Tibial artery (tissue), 4 donors: ENCODE results near the gene PPP2R1B.

Source experiments
- DNase-seq, 2 donors: peaks; one replicate each; pipeline ENCODE4 v3.0.0-alpha.2; 2019
- H3K27ac ChIP-seq, 2 donors: fragments of 200-600 bp; sonication (generic) in 1 of 2; 1 replicate in 1 of 2; 2 replicates in 1 of 2; pipeline ENCODE4 v1.5.1; 2018 to 2019; ENCODE audit warnings: mild to moderate bottlenecking in 1 of 2
- H3K27me3 ChIP-seq, 2 donors: fragments of 200-600 bp; sonication (generic) in 1 of 2; one replicate each; pipeline versions ENCODE4 v1.5.1 to v1.6.0; 2016 to 2019
- H3K36me3 ChIP-seq, 3 donors: fragments of 200-600 bp; sonication (generic) in 2 of 3; one replicate each; pipeline ENCODE4 v1.5.1; 2016 to 2019; ENCODE audit warnings: mild to moderate bottlenecking in 2 of 3
- H3K4me1 ChIP-seq, 4 donors: fragments of 200-600 bp; sonication (generic) in 2 of 4; 1 replicate in 3 of 4; 2 replicates in 1 of 4; pipeline ENCODE4 v1.5.1; 2016 to 2019
- H3K4me3 ChIP-seq, 2 donors: fragments of 200-600 bp; sonication (generic) in 1 of 2; 1 replicate in 1 of 2; 2 replicates in 1 of 2; pipeline ENCODE4 v1.5.1; 2018 to 2019; ENCODE audit warnings: mild to moderate bottlenecking in 2 of 2
- H3K9me3 ChIP-seq, 3 donors: fragments of 200-600 bp; sonication (generic) in 1 of 3; one replicate each; pipeline ENCODE4 v1.5.1; 2016 to 2019
- intact Hi-C: fragments of 100-400 bp; cut with DNase I; formaldehyde crosslinking; loops from one replicate; pipeline ENCODE4 v1.15.0; 2023; ENCODE audit warnings: low total_unique reads
- TF ChIP-seq, protein P1 (sequence below), 2 experiments: fragments of 200-600 bp in 1 of 2; fragments of 450-650 bp in 1 of 2; IDR thresholded peaks; one replicate each; pipeline ENCODE4 v1.5.1; 2017 to 2019; ENCODE audit warnings: antibody characterized with exemption in 2 of 2, mild to moderate bottlenecking in 1 of 2, moderate library complexity in 1 of 2

Gene PPP2R1B

DNA sequence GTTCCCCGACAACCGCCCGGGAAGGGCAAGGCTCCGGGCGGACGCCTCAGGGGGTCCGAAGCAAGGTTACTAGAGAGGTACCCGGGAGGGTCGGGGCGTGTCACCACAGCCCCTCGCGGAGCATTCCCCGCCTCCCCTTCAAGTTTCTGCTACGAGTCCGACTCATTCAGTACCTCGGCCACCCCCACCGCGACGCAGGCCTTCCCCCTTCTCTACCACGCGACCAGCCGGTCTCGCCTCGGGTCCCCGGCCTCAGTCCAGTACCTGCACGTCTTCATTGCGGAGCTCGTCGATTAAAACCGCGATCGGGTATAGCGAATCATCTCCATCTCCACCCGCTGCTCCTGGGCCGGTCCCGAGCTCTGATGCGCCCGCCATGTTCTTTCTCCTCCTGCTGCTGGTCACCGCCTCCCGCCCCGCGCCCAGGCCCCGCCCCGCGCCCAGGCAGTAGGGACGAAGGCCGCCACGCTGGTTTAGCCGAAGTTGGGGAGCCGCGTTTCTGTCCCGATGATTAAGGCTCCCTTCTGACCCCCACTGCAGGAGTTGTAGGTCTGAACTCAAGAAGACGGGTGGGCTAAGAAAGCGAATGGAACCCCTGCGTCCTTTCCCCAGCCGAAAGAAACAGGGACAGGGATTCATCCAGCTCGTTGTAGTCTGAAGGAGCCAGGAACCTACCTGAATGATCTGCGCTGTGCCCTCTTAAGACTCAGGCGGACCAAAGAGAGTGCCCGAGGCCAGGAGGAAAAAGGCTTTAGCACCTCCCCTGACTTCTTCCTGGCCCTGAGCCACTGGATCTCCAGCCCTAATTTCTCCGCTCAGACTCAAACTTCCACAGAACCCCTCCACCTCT, at the start of gene PPP2R1B:
Gene PPP2R1B (minus strand): TSS at position 406 of the 850 bp plus-strand sequence. CDS start 28 bp downstream, at position 378.
- peak within 1 kb of the TSS; percentile 81 to 84 for H3K4me3 ChIP-seq
- no peaks in the 10 kb centered on the region for H3K9me3 ChIP-seq
- no peaks in the 10 kb centered on the region for H3K27me3 ChIP-seq
- peaks cover 0 to 42% (median 13%) of the 10 kb centered on the region in 4 donors for H3K4me1 ChIP-seq
- TF ChIP-seq, protein P1, sequence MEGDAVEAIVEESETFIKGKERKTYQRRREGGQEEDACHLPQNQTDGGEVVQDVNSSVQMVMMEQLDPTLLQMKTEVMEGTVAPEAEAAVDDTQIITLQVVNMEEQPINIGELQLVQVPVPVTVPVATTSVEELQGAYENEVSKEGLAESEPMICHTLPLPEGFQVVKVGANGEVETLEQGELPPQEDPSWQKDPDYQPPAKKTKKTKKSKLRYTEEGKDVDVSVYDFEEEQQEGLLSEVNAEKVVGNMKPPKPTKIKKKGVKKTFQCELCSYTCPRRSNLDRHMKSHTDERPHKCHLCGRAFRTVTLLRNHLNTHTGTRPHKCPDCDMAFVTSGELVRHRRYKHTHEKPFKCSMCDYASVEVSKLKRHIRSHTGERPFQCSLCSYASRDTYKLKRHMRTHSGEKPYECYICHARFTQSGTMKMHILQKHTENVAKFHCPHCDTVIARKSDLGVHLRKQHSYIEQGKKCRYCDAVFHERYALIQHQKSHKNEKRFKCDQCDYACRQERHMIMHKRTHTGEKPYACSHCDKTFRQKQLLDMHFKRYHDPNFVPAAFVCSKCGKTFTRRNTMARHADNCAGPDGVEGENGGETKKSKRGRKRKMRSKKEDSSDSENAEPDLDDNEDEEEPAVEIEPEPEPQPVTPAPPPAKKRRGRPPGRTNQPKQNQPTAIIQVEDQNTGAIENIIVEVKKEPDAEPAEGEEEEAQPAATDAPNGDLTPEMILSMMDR (IDR thresholded peaks at IDR 0.05) = no peak
- intact Hi-C loops = no loop called here
- peak within 1 kb of the TSS; percentile 78 to 96 for H3K27ac ChIP-seq
- peak; percentile 69 to 83 for DNase-seq
- peaks cover 0 to 32% (median 0%) of the 10 kb centered on the region in 3 donors for H3K36me3 ChIP-seq

GRCh38 chr11:111815489-111815888, 49.3 kb upstream of the PPP2R1B start:
- H3K27me3 ChIP-seq = no peaks in the 10 kb centered on the region
- TF ChIP-seq, protein P1 (IDR thresholded peaks at IDR 0.05) = no peak
- H3K27ac ChIP-seq = peak overlapping the region; percentile 51 to 57
- H3K9me3 ChIP-seq = no peaks in the 10 kb centered on the region
- DNase-seq = no peak
- intact Hi-C loops = no loop called here
- no peak overlapping the region for H3K4me3 ChIP-seq
- H3K4me1 ChIP-seq = peaks cover 0 to 31% (median 8%) of the 10 kb centered on the region in 4 donors
- peaks cover 0 to 6% (median 0%) of the 10 kb centered on the region in 3 donors for H3K36me3 ChIP-seq

GRCh38 chr11:111814557-111815320, 48.5 kb upstream of the PPP2R1B start:
- Histone ChIP-seq H3K4me3 (no peak overlapping the region), H3K9me3 (no peaks in the 10 kb centered on the region), H3K36me3 (peaks cover 0 to 12% (median under 1%) of the 10 kb centered on the region in 3 donors), H3K27ac (peak overlapping the region; percentile 51 to 57), H3K4me1 (peaks cover 0 to 25% (median 5%) of the 10 kb centered on the region in 4 donors), H3K27me3 (no peaks in the 10 kb centered on the region)
- intact Hi-C loops = no loop called here
- no peak for DNase-seq
- TF ChIP-seq, protein P1 (IDR thresholded peaks at IDR 0.05) = no peak

- Histone ChIP-seq H3K27ac (peak overlapping the region; percentile 37 to 57), H3K27me3 (no peaks in the 10 kb centered on the region), H3K4me1 (peaks cover 0 to 20% (median 3%) of the 10 kb centered on the region in 4 donors), H3K4me3 (no peak overlapping the region), H3K36me3 (peaks cover 5 to 17% (median 7%) of the 10 kb centered on the region in 3 donors), H3K9me3 (no peaks in the 10 kb centered on the region)
- intact Hi-C loops = no loop called here
- DNase-seq = no peak
- TF ChIP-seq, protein P1 (IDR thresholded peaks at IDR 0.05) = no peak
Observed at GRCh38 chr11:111814106-111814505, 47.9 kb upstream of the PPP2R1B start.

- no peaks in the 10 kb centered on the region for H3K27me3 ChIP-seq
- peaks cover 0 to 15% (median 3%) of the 10 kb centered on the region in 4 donors for H3K4me1 ChIP-seq
- intact Hi-C loops = no loop called here
- TF ChIP-seq, protein P1 (IDR thresholded peaks at IDR 0.05) = no peak
- H3K36me3 ChIP-seq = peaks cover 21 to 36% (median 22%) of the 10 kb centered on the region in 3 donors
- H3K4me3 ChIP-seq = no peak overlapping the region
- no peak overlapping the region for H3K27ac ChIP-seq
- no peaks in the 10 kb centered on the region for H3K9me3 ChIP-seq
- DNase-seq = no peak
Observed at GRCh38 chr11:111812211-111812610, 46.0 kb upstream of the PPP2R1B start.
